Epithelial cell of esophagus (primary cell): ENCODE measurements around the gene TMEM59L.
A peak's percentile ranks its signal among the peaks of the same experiment; 100 is the strongest.

ENCODE experiments used
- DNase-seq: peaks from one replicate; pipeline ENCODE4 v3.0.0; 2010; ENCODE audit warnings: low read depth
- H3K4me3 ChIP-seq: 2 replicates; pipeline ENCODE4 v1.5.1; 2011; ENCODE audit warnings: mild to moderate bottlenecking, low read length, control low read depth
- CTCF ChIP-seq: IDR thresholded peaks from 2 replicates; pipeline ENCODE4 v1.5.1; 2011; ENCODE audit warnings: low read depth, mild to moderate bottlenecking, low read length, control low read depth, inconsistent platforms; ENCODE audit not compliant: insufficient read depth; ENCODE audit errors: missing control alignments

The TMEM59L gene

DNA sequence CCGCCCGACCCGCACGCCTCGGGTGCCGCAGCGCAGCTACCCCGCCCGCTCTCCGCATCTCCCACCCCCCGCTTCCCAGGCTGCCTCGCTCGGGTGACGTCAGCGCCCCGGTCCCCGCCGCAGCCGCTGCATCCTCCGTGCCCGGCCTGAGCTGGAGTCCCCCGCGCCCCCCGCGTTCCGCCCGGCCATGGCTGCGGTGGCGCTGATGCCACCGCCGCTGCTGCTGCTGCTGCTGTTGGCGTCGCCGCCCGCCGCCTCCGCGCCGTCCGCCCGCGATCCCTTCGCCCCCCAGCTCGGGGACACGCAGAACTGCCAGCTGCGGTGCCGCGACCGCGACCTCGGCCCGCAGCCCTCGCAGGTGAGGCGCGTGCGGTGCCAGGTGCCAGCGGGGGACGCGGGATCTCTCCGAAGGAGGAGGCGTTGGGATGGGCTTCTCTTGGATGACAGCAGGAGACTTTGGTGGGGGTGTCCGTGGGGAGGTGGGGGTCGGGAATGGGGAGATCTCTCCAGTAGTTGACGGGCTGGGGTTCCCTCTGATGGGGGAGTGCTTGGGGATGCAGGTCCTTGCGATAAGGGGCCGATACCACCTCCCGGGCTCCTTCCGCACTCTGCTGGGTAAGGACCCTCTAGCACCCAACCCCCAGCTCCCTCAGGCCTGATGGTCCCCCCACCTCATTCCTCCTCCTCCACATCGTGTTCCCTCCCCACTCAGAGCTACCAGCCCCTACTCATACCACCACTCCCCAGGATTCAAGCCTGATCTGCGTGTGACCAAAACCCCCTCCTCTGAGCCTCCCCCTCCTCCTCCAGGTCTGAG is at the start of gene TMEM59L:
Gene TMEM59L (plus strand): TSS at position 99 of the 817 bp plus-strand sequence. CDS start 89 bp downstream, at position 188.
- no peak for TF ChIP-seq CTCF

GRCh38 chr19:18566953-18567352 is 45.7 kb upstream of the TMEM59L start:
- H3K4me3 ChIP-seq: no peak overlapping the region
- DNase-seq: no peak
- TF ChIP-seq CTCF: no peak

More for the DNA sequence above, at the start of gene TMEM59L:
- DNase-seq: no peak
- no peak within 1 kb of the TSS for H3K4me3 ChIP-seq

GRCh38 chr19:18568367-18568766 is 44.3 kb upstream of the TMEM59L start:
- DNase-seq: no peak
- no peak for TF ChIP-seq CTCF
- H3K4me3 ChIP-seq: no peak overlapping the region

DNA sequence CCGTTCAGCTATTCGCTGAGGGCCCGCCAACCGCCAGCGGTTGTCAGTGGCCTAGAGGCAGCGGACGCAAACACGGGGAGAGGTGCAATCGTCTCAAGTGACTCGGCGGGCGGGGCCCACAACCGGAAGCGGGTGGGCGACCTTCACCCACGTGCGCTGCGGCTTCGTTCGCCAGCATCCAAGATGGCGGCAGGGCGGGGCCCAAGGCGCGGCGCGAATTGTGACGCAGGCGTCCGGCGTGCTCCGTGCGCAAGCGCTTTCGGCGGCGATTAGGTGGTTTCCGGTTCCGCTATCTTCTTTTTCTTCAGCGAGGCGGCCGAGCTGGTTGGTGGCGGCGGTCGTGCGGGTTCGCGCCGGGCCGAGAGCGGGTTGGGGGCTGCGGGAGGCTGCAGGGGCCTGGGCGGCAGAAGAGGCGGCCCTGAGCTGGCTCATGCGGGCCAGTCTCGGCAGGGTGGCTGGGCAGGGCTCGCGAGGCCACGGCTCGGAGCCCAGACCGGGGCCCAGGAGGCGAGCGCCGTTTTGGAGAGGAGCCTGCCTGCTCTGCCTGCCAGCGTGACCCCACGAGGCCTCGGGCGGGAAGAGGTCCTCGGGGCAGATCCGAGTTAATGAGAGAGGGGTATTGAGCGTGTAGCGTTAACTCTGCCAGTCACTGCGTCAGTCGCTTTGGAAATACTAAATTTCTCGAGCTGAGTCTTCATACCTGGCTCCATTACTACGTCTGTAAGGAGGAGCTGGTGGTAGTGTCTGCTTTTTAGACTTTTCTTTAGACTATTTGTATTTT is 40.9 kb upstream of the TMEM59L start, which contains the start of gene UBA52:
Gene UBA52 (plus strand): TSS at position 294 of the 781 bp plus-strand sequence. CDS start 1,444 bp downstream, outside the sequence.
- no peak for TF ChIP-seq CTCF
- H3K4me3 ChIP-seq: peak within 1 kb of the TSS; percentile 98
- peak; percentile 99 for DNase-seq

GRCh38 chr19:18574691-18575291 is 37.9 kb upstream of the TMEM59L start:
- no peak for TF ChIP-seq CTCF
- H3K4me3 ChIP-seq: no peak overlapping the region
- no peak for DNase-seq

DNA sequence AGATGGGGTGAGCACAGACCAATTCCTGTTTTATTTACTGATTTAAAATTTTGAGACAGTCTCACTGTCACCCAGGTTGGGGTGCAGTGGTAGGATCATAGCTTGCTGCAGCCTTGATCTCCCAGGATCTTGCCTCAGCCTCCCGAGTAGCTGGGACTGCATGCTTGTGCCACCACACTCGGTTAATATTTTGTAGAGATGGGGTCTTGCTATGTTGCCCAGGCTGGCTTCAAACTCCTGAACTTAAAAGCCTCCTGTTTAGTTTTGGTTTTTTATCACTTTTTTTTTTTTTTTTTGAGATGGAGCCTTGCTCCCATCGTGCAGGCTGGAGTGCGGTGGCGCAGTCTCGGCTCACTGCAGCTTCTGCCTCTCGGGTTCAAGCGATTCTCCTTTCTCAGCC is 36.3 kb upstream of the TMEM59L start:
- H3K4me3 ChIP-seq: no peak overlapping the region
- no peak for DNase-seq
- no peak for TF ChIP-seq CTCF
